ENCODE measurements around the gene ANKRD29. TPM values are rescaled to one million over a fixed set of nuclear protein-coding genes. Genes with fewer than 3 reads are reported as not detected.

Gene ANKRD29
- total and polyA plus RNA-seq, 2 donors (not counting 3 experiments of a cell fraction or from before 2014, with no cell fraction given), result 0.03 to 2.6 TPM

DNA sequence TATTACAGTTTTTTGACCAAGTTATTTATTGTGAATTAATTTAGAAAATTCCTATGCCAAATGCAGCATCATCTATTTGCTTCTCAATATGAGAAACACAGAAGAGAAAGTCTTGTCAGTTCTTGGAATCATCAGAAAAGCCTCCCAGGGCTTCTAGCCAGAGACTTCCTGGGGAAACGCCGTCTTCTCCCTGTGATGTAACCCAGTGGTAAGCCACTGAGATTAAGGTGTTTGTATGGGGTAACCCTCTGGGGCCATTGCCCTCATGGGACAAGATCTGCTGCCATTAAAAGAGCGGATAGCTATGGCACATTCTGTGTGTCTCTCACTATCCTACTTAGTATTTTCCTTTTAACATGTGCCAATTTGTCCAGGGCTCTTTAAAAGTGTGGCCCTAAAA, 28.0 kb downstream of the ANKRD29 start:
- no peaks in the 10 kb centered on the region for H3K9me3 ChIP-seq (replicated peaks; ENCODE audit: control insufficient read depth, insufficient read depth, low read length)
- H3K79me2 ChIP-seq (ENCODE audit: control insufficient read depth, insufficient read depth, low read length), result no peaks in the 10 kb centered on the region
- H3K36me3 ChIP-seq (ENCODE audit: control insufficient read depth in 2 of 2, extremely low read depth in 1 of 2, insufficient read depth in 2 of 2, low read length in 2 of 2), result no peaks in the 10 kb centered on the region
- ChIA-PET POLR2A (no interaction called here), CTCF (interaction anchor here (1.2 to 1.6 kb wide), 3 partner anchors 13 to 68 kb away, joined by 3 to 6 read pairs (median 5); no protein-coding TSS in a partner anchor)
- intact Hi-C loops (cut with micrococcal nuclease), result no loop called here
- TF ChIP-seq POLR2AphosphoS5 (IDR thresholded peaks at IDR 0.05; ENCODE audit: insufficient read depth, low read depth, low read length), result no peak
- no peak for TF ChIP-seq FOS (IDR thresholded peaks at IDR 0.05; ENCODE audit: borderline replicate concordance, insufficient read depth, low read length)
- dilution Hi-C loops (cut with MboI; ENCODE audit: extremely low pct_ligation_motif_present, low sequenced_read_pairs), result no loop called here
- H3K9ac ChIP-seq (replicated peaks; ENCODE audit: extremely low read depth, insufficient read depth, low read length), result no peak overlapping the region
- no peak overlapping the region for H3K4me3 ChIP-seq (replicated peaks in 1 of 3; ENCODE audit: insufficient read depth in 1 of 3, low read depth in 1 of 3, low read length in 3 of 3)
- DNase-seq (ENCODE audit: low read depth, low spot score) (no peak), FAIRE-seq (no peak)
- H3K9me1 ChIP-seq (replicated peaks; ENCODE audit: control insufficient read depth, extremely low read depth, insufficient read depth, low read length), result no peaks in the 10 kb centered on the region
- H3K27ac ChIP-seq (ENCODE audit: insufficient read depth, low read depth, low read length), result no peak overlapping the region
- H3K4me2 ChIP-seq (ENCODE audit: insufficient read depth, low read length), result no peak overlapping the region
- peaks cover 0 to 4% of the 10 kb centered on the region in 2 experiments for H3K27me3 ChIP-seq (ENCODE audit: control insufficient read depth in 2 of 2, insufficient read depth in 2 of 2, low read length in 2 of 2)
- no peaks in the 10 kb centered on the region for H4K20me1 ChIP-seq (replicated peaks; ENCODE audit: control insufficient read depth, extremely low read depth, insufficient read depth, low read length)
- no TSS peak for BruUV-seq (replicated peaks)
- no peak overlapping the region for H2AFZ ChIP-seq (ENCODE audit: low read depth, low read length)
- H3K4me1 ChIP-seq (ENCODE audit: control insufficient read depth, extremely low read depth, insufficient read depth, low read length), result no peaks in the 10 kb centered on the region

DNA sequence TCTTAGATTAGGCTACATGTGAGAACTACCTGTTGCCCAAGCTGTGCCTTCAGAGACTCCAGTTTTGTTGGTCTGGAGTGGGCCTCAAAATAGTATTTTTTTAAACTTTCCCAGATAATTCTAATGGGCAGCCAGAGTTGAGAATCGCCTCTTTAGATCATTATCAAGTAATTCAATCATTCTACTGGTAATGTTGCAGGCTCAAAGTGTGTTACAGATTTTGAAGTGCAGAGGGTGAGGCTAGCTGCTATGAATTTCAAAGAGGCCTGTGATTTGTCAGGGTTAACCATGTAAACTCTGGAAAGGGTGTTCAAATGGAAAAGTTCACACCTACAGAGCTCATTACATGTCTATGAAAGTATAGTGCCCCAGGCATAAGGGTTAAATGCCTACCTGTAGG, 30.1 kb downstream of the ANKRD29 start:
- Histone ChIP-seq H3K27ac (ENCODE audit: insufficient read depth, low read depth, low read length) (no peak overlapping the region), H3K4me1 (ENCODE audit: control insufficient read depth, extremely low read depth, insufficient read depth, low read length) (peaks cover 3% of the 10 kb centered on the region), H3K79me2 (ENCODE audit: control insufficient read depth, insufficient read depth, low read length) (no peaks in the 10 kb centered on the region), H3K9me1 (replicated peaks; ENCODE audit: control insufficient read depth, extremely low read depth, insufficient read depth, low read length) (no peaks in the 10 kb centered on the region), H3K4me3 (replicated peaks in 1 of 3; ENCODE audit: insufficient read depth in 1 of 3, low read depth in 1 of 3, low read length in 3 of 3) (no peak overlapping the region), H2AFZ (ENCODE audit: low read depth, low read length) (no peak overlapping the region), H3K27me3 (ENCODE audit: control insufficient read depth in 2 of 2, insufficient read depth in 2 of 2, low read length in 2 of 2) (peaks cover 0 to 4% of the 10 kb centered on the region in 2 experiments), H3K9me3 (replicated peaks; ENCODE audit: control insufficient read depth, insufficient read depth, low read length) (no peaks in the 10 kb centered on the region), H3K9ac (replicated peaks; ENCODE audit: extremely low read depth, insufficient read depth, low read length) (no peak overlapping the region), H4K20me1 (replicated peaks; ENCODE audit: control insufficient read depth, extremely low read depth, insufficient read depth, low read length) (no peaks in the 10 kb centered on the region), H3K4me2 (ENCODE audit: insufficient read depth, low read length) (no peak overlapping the region), H3K36me3 (ENCODE audit: control insufficient read depth in 2 of 2, extremely low read depth in 1 of 2, insufficient read depth in 2 of 2, low read length in 2 of 2) (no peaks in the 10 kb centered on the region)
- TF ChIP-seq, protein P1, sequence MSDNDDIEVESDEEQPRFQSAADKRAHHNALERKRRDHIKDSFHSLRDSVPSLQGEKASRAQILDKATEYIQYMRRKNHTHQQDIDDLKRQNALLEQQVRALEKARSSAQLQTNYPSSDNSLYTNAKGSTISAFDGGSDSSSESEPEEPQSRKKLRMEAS (IDR thresholded peaks at IDR 0.05; ENCODE audit: insufficient read depth, insufficient read length), result no peak
- TF ChIP-seq EZH2 (IDR thresholded peaks at IDR 0.05; ENCODE audit: borderline replicate concordance, low read depth, low read length, severe bottlenecking) (no peak), MYC (IDR thresholded peaks at IDR 0.05; ENCODE audit: low read depth, low read length) (no peak), FOS (IDR thresholded peaks at IDR 0.05; ENCODE audit: borderline replicate concordance, insufficient read depth, low read length) (no peak), POLR2A (IDR thresholded peaks at IDR 0.05; ENCODE audit: low read depth, low read length) (no peak), JUN (IDR thresholded peaks at IDR 0.05; ENCODE audit: borderline replicate concordance, insufficient read depth, insufficient read length, low read depth) (no peak)
- dilution Hi-C loops (cut with MboI; ENCODE audit: extremely low pct_ligation_motif_present, low sequenced_read_pairs) (no loop called here), intact Hi-C loops (cut with micrococcal nuclease) (no loop called here)
- POLR2A ChIA-PET, result no interaction called here
- no TSS peak for BruUV-seq (replicated peaks)
- DNase-seq (ENCODE audit: low read depth, low spot score), result no peak
- CTCF ChIA-PET, result interaction anchor here (1.3 to 2.3 kb wide), 2 partner anchors 11 to 70 kb away, joined by 3 to 7 read pairs; no protein-coding TSS in a partner anchor
- no peak for FAIRE-seq
